Measurements from ENCODE around the gene GSTT4.

GRCh38 chr22:24026733-24027132, 21.5 kb upstream of the GSTT4 start:
- TF ChIP-seq EZH2 (IDR thresholded peaks at IDR 0.05) (no peak), POLR2AphosphoS5 (IDR thresholded peaks at IDR 0.05; ENCODE audit: borderline replicate concordance, low read depth, low read length) (no peak)

Data from SK-N-MC (cell line).